Right lobe of liver (tissue), 6 donors: ENCODE results near the gene POLR2B. TPM values are rescaled to one million over a fixed set of nuclear protein-coding genes. Genes with fewer than 3 reads are reported as not detected.
A peak's percentile ranks its signal among the peaks of the same experiment; 100 is the strongest.
"Not testable (repeated sequence)": the region's sequence is repeated elsewhere in the genome, so short reads cannot be mapped to it uniquely, and the experiment has no call there.

Experiments
- ATAC-seq, 4 donors: fragments of 200-7000 bp; cut with Tn5 transposase; one replicate each; pipeline ENCODE4 v1.9.1; 2020; ENCODE audit warnings: mild to moderate bottlenecking in 4 of 4, moderate library complexity in 4 of 4
- DNase-seq, 3 donors: peaks; one replicate each; pipeline ENCODE4 v3.0.0-alpha.2; 2020
- H3K27ac ChIP-seq, 3 donors: fragments of 200-600 bp; one replicate each; pipeline ENCODE4 v1.8.0; 2022
- H3K27me3 ChIP-seq, 2 donors: fragments of 200-600 bp; one replicate each; pipeline ENCODE4 v1.8.0; 2022
- H3K36me3 ChIP-seq, 4 donors: fragments of 200-600 bp; sonication (generic) in 1 of 4; one replicate each; pipeline versions ENCODE4 v1.5.1 to v1.8.0; 2017 to 2022; ENCODE audit warnings: control low read depth in 1 of 4
- H3K4me1 ChIP-seq, 4 donors: fragments of 200-600 bp; sonication (generic) in 1 of 4; one replicate each; pipeline versions ENCODE4 v1.5.1 to v1.8.0; 2017 to 2022; ENCODE audit warnings: control low read depth in 1 of 4
- H3K4me3 ChIP-seq, 3 donors: fragments of 200-600 bp; one replicate each; pipeline ENCODE4 v1.8.0; 2022
- H3K9me3 ChIP-seq, 4 donors: fragments of 200-600 bp; sonication (generic) in 1 of 4; one replicate each; pipeline versions ENCODE4 v1.5.1 to v1.8.0; 2017 to 2022; ENCODE audit warnings: control low read depth in 1 of 4
- CTCF ChIP-seq, 4 donors: fragments of 200-600 bp in 3 of 4; fragments of 450-650 bp in 1 of 4; IDR thresholded peaks; one replicate each; pipeline versions ENCODE4 v1.5.1 to v1.8.0; 2016 to 2022; ENCODE audit warnings: antibody characterized with exemption in 4 of 4, mild to moderate bottlenecking in 2 of 4
- POLR2A ChIP-seq: fragments of 450-650 bp; IDR thresholded peaks from one replicate; pipeline ENCODE4 v1.6.1; 2017; ENCODE audit warnings: antibody characterized with exemption, mild to moderate bottlenecking
- WGBS: methylation state at CpG from one replicate; pipeline ENCODE4 v1.1.6; 2018; ENCODE audit warnings: low coverage, low lambda C conversion rate; ENCODE audit not compliant: insufficient coverage; ENCODE audit errors: missing lambda C conversion rate; 5-methylcytosine and 5-hydroxymethylcytosine counted together
- intact Hi-C, 2 donors: fragments of 100-400 bp; cut with DNase I; formaldehyde crosslinking; loops; one replicate each; pipeline versions ENCODE4 v1.11.2 to v1.14.1; 2022
- total RNA-seq, 6 experiments: library from RNA; depleted of rRNA in 2 of 6; stranded (reverse); fragments of >200 nt in 2 of 6; fragmentation: NEBNext Ultra II Directional in 3 of 6; extraction: Animal tissue kit (Norgen Biotek cat#: 25700) in 3 of 6; gene quantifications; one replicate each; pipeline versions ENCODE4 v1.1.0 to v1.2.4, GENCODE V29; 2016 to 2023
- donor health status: DM: no; HTN: yes; CAD: no.
- donor health status: DM: no; HTN: no; CAD: no.
- donor health status: DM: no; HTN: no; CAD: no.
- donor health status: DM: no; HTN: yes; CAD: no.
- donor health status: DM: no; HTN: yes; CAD: no.

The POLR2B gene
- total RNA-seq, 6 experiments from 2014 or later = 24.6 to 37.1 (median 27.3) TPM

GRCh38 chr4:57055886-57056285 lies 77.2 kb downstream of the POLR2B start:
- no peaks in the 10 kb centered on the region for H3K9me3 ChIP-seq
- H3K27me3 ChIP-seq = no peaks in the 10 kb centered on the region
- DNase-seq (no peak), ATAC-seq (peak in 3 of 4 donors; percentile 14 to 37 (median 21))
- TF ChIP-seq CTCF (IDR thresholded peaks at IDR 0.05) = no peak
- no peak for TF ChIP-seq POLR2A
- no peaks in the 10 kb centered on the region for H3K36me3 ChIP-seq
- H3K4me1 ChIP-seq = no peaks in the 10 kb centered on the region
- H3K4me3 ChIP-seq = no peak overlapping the region
- WGBS = 60% methylated on average over 14 of the region's 14 CpGs
- peak overlapping the region in 2 of 3 donors; percentile 29 to 51 for H3K27ac ChIP-seq
- intact Hi-C loops = no loop called here

- Histone ChIP-seq H3K4me1 (no peaks in the 10 kb centered on the region), H3K4me3 (no peak overlapping the region), H3K27ac (no peak overlapping the region), H3K27me3 (no peaks in the 10 kb centered on the region), H3K36me3 (no peaks in the 10 kb centered on the region), H3K9me3 (no peaks in the 10 kb centered on the region)
- TF ChIP-seq POLR2A (no peak), CTCF (IDR thresholded peaks at IDR 0.05) (no peak)
- intact Hi-C loops = no loop called here
- WGBS = 66% methylated on average over 6 of the region's 6 CpGs
- DNase-seq = no peak
- ATAC-seq = no peak
Observed at GRCh38 chr4:57059890-57060716, 81.4 kb downstream of the POLR2B start.

GRCh38 chr4:57060717-57061067 lies 82.0 kb downstream of the POLR2B start:
- DNase-seq, H3K4me3 ChIP-seq, H3K9me3 ChIP-seq, H3K27ac ChIP-seq, ATAC-seq, H3K4me1 ChIP-seq, H3K36me3 ChIP-seq, H3K27me3 ChIP-seq, intact Hi-C loops: not testable (repeated sequence)
- WGBS = 45% methylated on average over 5 of the region's 6 CpGs

GRCh38 chr4:57061395-57061794 lies 82.7 kb downstream of the POLR2B start:
- Histone ChIP-seq H3K36me3 (no peaks in the 10 kb centered on the region), H3K27ac (no peak overlapping the region), H3K9me3 (no peaks in the 10 kb centered on the region), H3K4me3 (no peak overlapping the region), H3K4me1 (no peaks in the 10 kb centered on the region), H3K27me3 (no peaks in the 10 kb centered on the region)
- DNase-seq (no peak), ATAC-seq (no peak)
- 59% methylated on average over 5 of the region's 5 CpGs for WGBS
- intact Hi-C loops = no loop called here
- TF ChIP-seq CTCF (IDR thresholded peaks at IDR 0.05) (no peak), POLR2A (no peak)

GRCh38 chr4:57063518-57063917 lies 84.8 kb downstream of the POLR2B start:
- 45% methylated on average over 1 of the region's 1 CpG for WGBS
- H3K4me1 ChIP-seq = no peaks in the 10 kb centered on the region

More at GRCh38 chr4:57063518-57063917, 84.8 kb downstream of the POLR2B start:
- ATAC-seq (no peak), DNase-seq (no peak)
- Histone ChIP-seq H3K36me3 (no peaks in the 10 kb centered on the region), H3K9me3 (no peaks in the 10 kb centered on the region), H3K27ac (peak overlapping the region in 1 of 3 donors; percentile 25), H3K27me3 (no peaks in the 10 kb centered on the region), H3K4me3 (no peak overlapping the region)
- TF ChIP-seq CTCF (IDR thresholded peaks at IDR 0.05) (no peak), POLR2A (no peak)
- intact Hi-C loops = no loop called here
